Spleen (tissue), 7 donors: Measurements from ENCODE around the gene CNOT2.

ENCODE experiments used
- POLR2A ChIP-seq, 3 donors: fragments of 450-650 bp; IDR thresholded peaks; one replicate each; pipeline ENCODE4 v1.5.1; 2017; ENCODE audit warnings: antibody characterized with exemption in 3 of 3, mild to moderate bottlenecking in 1 of 3
- POLR2AphosphoS5 ChIP-seq, 3 donors: sonication (generic); formaldehyde crosslinking; IDR thresholded peaks; one replicate each; pipeline ENCODE4 v1.5.1; 2017; ENCODE audit warnings: antibody characterized with exemption in 3 of 3
- TF ChIP-seq, protein P1 (sequence below), 11 experiments: fragments of 200-600 bp in 7 of 11; fragments of 450-650 bp in 4 of 11; sonication (generic) in 4 of 11; IDR thresholded peaks in 8 of 11; conservative IDR thresholded peaks in 3 of 11; 1 replicate in 7 of 11; 2 replicates in 4 of 11; pipeline versions ENCODE4 v1.4.0 to v1.8.0; 2016 to 2021; ENCODE audit warnings: antibody characterized with exemption in 11 of 11, inconsistent platforms in 4 of 11, mild to moderate bottlenecking in 1 of 11
- donor health status: DM: no; HTN: no; CAD: no; lungs with moderate emphysema.
- donor health status: DM: no; HTN: no; CAD: no.
- donor health status: DM: no; HTN: no; CAD: no.

- no peak for TF ChIP-seq POLR2A (IDR thresholded peaks at IDR 0.05)
- TF ChIP-seq, protein P1, sequence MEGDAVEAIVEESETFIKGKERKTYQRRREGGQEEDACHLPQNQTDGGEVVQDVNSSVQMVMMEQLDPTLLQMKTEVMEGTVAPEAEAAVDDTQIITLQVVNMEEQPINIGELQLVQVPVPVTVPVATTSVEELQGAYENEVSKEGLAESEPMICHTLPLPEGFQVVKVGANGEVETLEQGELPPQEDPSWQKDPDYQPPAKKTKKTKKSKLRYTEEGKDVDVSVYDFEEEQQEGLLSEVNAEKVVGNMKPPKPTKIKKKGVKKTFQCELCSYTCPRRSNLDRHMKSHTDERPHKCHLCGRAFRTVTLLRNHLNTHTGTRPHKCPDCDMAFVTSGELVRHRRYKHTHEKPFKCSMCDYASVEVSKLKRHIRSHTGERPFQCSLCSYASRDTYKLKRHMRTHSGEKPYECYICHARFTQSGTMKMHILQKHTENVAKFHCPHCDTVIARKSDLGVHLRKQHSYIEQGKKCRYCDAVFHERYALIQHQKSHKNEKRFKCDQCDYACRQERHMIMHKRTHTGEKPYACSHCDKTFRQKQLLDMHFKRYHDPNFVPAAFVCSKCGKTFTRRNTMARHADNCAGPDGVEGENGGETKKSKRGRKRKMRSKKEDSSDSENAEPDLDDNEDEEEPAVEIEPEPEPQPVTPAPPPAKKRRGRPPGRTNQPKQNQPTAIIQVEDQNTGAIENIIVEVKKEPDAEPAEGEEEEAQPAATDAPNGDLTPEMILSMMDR (IDR thresholded peaks at IDR 0.05 in 8 of 11, conservative IDR thresholded peaks at IDR 0.05 in 3 of 11): no peak
- no peak for TF ChIP-seq POLR2AphosphoS5 (IDR thresholded peaks at IDR 0.05)
Measured at GRCh38 chr12:70230934-70231606, 12.2 kb upstream of the CNOT2 start.
